GF-D8 (cell line): Measurements from ENCODE around the gene MED20.
"Not testable (repeated sequence)": the region's sequence is repeated elsewhere in the genome, so short reads cannot be mapped to it uniquely, and the experiment has no call there.

Source experiments
- DNase-seq: peaks from one replicate; lab custom pipeline; 2025; lab: John Stamatoyannopoulos, UW

The MED20 gene

GRCh38 chr6:41920921-41921711 is at the start of gene MED20, which contains the start of gene BYSL:
Gene MED20, minus strand, starts transcription at chr6:41921139. Its CDS starts 121 bp downstream, at chr6:41921018.
Gene BYSL, plus strand, starts transcription at chr6:41921499. Its CDS starts 64 bp downstream, at chr6:41921563.
- DNase-seq = peak; percentile 86

- DNase-seq = peak; percentile 62
Measured at GRCh38 chr6:41970436-41970846, 49.5 kb upstream of the MED20 start.

GRCh38 chr6:41967312-41968287 is 46.7 kb upstream of the MED20 start:
- DNase-seq = no peak

- no peak for DNase-seq
Measured at GRCh38 chr6:41966961-41967311, 46.0 kb upstream of the MED20 start.

- no peak for DNase-seq
Measured at GRCh38 chr6:41966214-41966920, 45.4 kb upstream of the MED20 start.

GRCh38 chr6:41965429-41966213 is 44.7 kb upstream of the MED20 start:
- no peak for DNase-seq

- no peak for DNase-seq
Measured at GRCh38 chr6:41964201-41964887, 43.4 kb upstream of the MED20 start.

GRCh38 chr6:41963371-41963770 is 42.4 kb upstream of the MED20 start:
- no peak for DNase-seq

GRCh38 chr6:41960028-41960427 is 39.1 kb upstream of the MED20 start:
- DNase-seq = no peak

- no peak for DNase-seq
Measured at GRCh38 chr6:41958022-41958856, 37.3 kb upstream of the MED20 start.

GRCh38 chr6:41957117-41957516 is 36.2 kb upstream of the MED20 start:
- no peak for DNase-seq

GRCh38 chr6:41955412-41955811 is 34.5 kb upstream of the MED20 start:
- no peak for DNase-seq

GRCh38 chr6:41954668-41955067 is 33.7 kb upstream of the MED20 start:
- no peak for DNase-seq

- DNase-seq = no peak
Measured at GRCh38 chr6:41947581-41948220, 26.8 kb upstream of the MED20 start.

- DNase-seq = no peak
Measured at GRCh38 chr6:41943456-41943855, 22.5 kb upstream of the MED20 start.

- not testable (repeated sequence) for DNase-seq
Measured at GRCh38 chr6:41942882-41943281, 21.9 kb upstream of the MED20 start.

- peak; percentile 57 for DNase-seq
Measured at GRCh38 chr6:41942067-41942851, 21.3 kb upstream of the MED20 start.

- DNase-seq = peak; percentile 74
Measured at GRCh38 chr6:41941280-41942066, 20.5 kb upstream of the MED20 start, which contains the start of gene CCND3. Gene CCND3, minus strand, starts transcription at chr6:41941808. Its CDS starts 159 bp downstream, at chr6:41941649.
